CD14-positive monocyte (primary cell): ENCODE measurements around the gene EML1. TPM values are rescaled to one million over a fixed set of nuclear protein-coding genes. Genes with fewer than 3 reads are reported as not detected.

ENCODE experiments used
- DNase-seq, 3 donors: peaks; one replicate each; pipeline ENCODE4 v3.0.0-alpha.2; 2011 to 2022
- H2AFZ ChIP-seq: 2 replicates; pipeline ENCODE4 v1.6.0; 2012; ENCODE audit warnings: mild to moderate bottlenecking, low read depth, low read length, inconsistent platforms; ENCODE audit not compliant: insufficient read depth, poor library complexity, severe bottlenecking
- H3K27ac ChIP-seq, 2 donors: 1 replicate in 1 of 2; 2 replicates in 1 of 2; pipeline ENCODE4 v1.5.1; 2012 to 2013; ENCODE audit warnings: low read length in 2 of 2, control low read depth in 1 of 2, inconsistent platforms in 1 of 2, low read depth in 1 of 2, mild to moderate bottlenecking in 1 of 2
- H3K27me3 ChIP-seq, 2 donors: one replicate each; pipeline versions ENCODE4 v1.6.0 to v1.6.1; 2011 to 2013; ENCODE audit warnings: low read length in 2 of 2; ENCODE audit not compliant: control insufficient read depth in 2 of 2, insufficient read depth in 2 of 2
- H3K36me3 ChIP-seq, 2 donors: replicated peaks in 1 of 2; 1 replicate in 1 of 2; 2 replicates in 1 of 2; pipeline versions ENCODE4 v1.5.1 to v1.6.1; 2012 to 2013; ENCODE audit warnings: low read length in 2 of 2, control low read depth in 1 of 2, inconsistent platforms in 1 of 2, mild to moderate bottlenecking in 1 of 2; ENCODE audit not compliant: insufficient read depth in 2 of 2, control insufficient read depth in 1 of 2
- H3K4me1 ChIP-seq, 2 donors: 1 replicate in 1 of 2; 2 replicates in 1 of 2; pipeline versions ENCODE4 v1.5.1 to v1.6.1; 2012 to 2013; ENCODE audit warnings: low read length in 2 of 2, control low read depth in 1 of 2, inconsistent platforms in 1 of 2, mild to moderate bottlenecking in 1 of 2, moderate library complexity in 1 of 2; ENCODE audit not compliant: insufficient read depth in 2 of 2, control insufficient read depth in 1 of 2
- H3K4me2 ChIP-seq: replicated peaks from 2 replicates; pipeline ENCODE3; 2012; ENCODE audit warnings: low read length, moderate library complexity, mild to moderate bottlenecking; ENCODE audit not compliant: poor library complexity, severe bottlenecking; ENCODE audit errors: extremely low read depth
- H3K4me3 ChIP-seq, 3 experiments: fragments of 200-600 bp in 1 of 3; sonication (generic) in 1 of 3; replicated peaks in 1 of 3; 1 replicate in 2 of 3; 2 replicates in 1 of 3; pipeline ENCODE4 v1.5.1; 2011 to 2013; ENCODE audit warnings: low read length in 3 of 3, mild to moderate bottlenecking in 3 of 3, control low read depth in 2 of 3, low read depth in 2 of 3, inconsistent platforms in 1 of 3, moderate library complexity in 1 of 3
- H3K79me2 ChIP-seq: 2 replicates; pipeline ENCODE4 v1.6.0; 2012; ENCODE audit warnings: mild to moderate bottlenecking, control low read depth, inconsistent platforms, low read length, moderate library complexity; ENCODE audit not compliant: insufficient read depth
- H3K9ac ChIP-seq: 2 replicates; pipeline ENCODE4 v1.6.0; 2017; ENCODE audit warnings: low read length, mild to moderate bottlenecking; ENCODE audit not compliant: insufficient read depth, poor library complexity, severe bottlenecking
- H3K9me3 ChIP-seq, 2 donors: replicated peaks in 1 of 2; 1 replicate in 1 of 2; 2 replicates in 1 of 2; pipeline versions ENCODE4 v1.5.1 to v1.6.1; 2012 to 2013; ENCODE audit warnings: low read length in 2 of 2, control low read depth in 1 of 2; ENCODE audit not compliant: control insufficient read depth in 1 of 2, insufficient read depth in 1 of 2
- H4K20me1 ChIP-seq: 2 replicates; pipeline ENCODE4 v1.6.0; 2012; ENCODE audit warnings: mild to moderate bottlenecking, low read length, control low read depth, moderate library complexity; ENCODE audit not compliant: insufficient read depth
- H3K27ac Mint-ChIP-seq, 7 donors: one replicate each; pipeline ENCODE4 v1.8.0; 2020; ENCODE audit warnings: mild to moderate bottlenecking in 7 of 7, mixed read lengths in 7 of 7, moderate library complexity in 6 of 7, inconsistent platforms in 2 of 7
- H3K27me3 Mint-ChIP-seq, 3 donors: one replicate each; pipeline ENCODE4 v1.8.0; 2021 to 2022; ENCODE audit warnings: low read depth in 3 of 3, mild to moderate bottlenecking in 3 of 3, mixed read lengths in 3 of 3, moderate library complexity in 3 of 3, inconsistent platforms in 1 of 3
- H3K36me3 Mint-ChIP-seq, 2 donors: one replicate each; pipeline ENCODE4 v1.8.0; 2020; ENCODE audit warnings: mixed read lengths in 2 of 2, inconsistent platforms in 1 of 2, mild to moderate bottlenecking in 1 of 2
- H3K4me1 Mint-ChIP-seq: one replicate; pipeline ENCODE4 v1.8.0; 2020; ENCODE audit warnings: mild to moderate bottlenecking, mixed read lengths
- H3K4me3 Mint-ChIP-seq, 2 donors: one replicate each; pipeline ENCODE4 v1.8.0; 2020; ENCODE audit warnings: mild to moderate bottlenecking in 2 of 2, mixed read lengths in 2 of 2, moderate library complexity in 1 of 2
- H3K9me3 Mint-ChIP-seq, 7 donors: one replicate each; pipeline ENCODE4 v1.8.0; 2020 to 2022; ENCODE audit warnings: mixed read lengths in 7 of 7, mild to moderate bottlenecking in 6 of 7, moderate library complexity in 6 of 7, inconsistent platforms in 2 of 7
- WGBS: methylation state at CpG from one replicate; pipeline ENCODE4 v1.1.5; 2013; ENCODE audit warnings: missing lambda C conversion rate; ENCODE audit not compliant: insufficient coverage; 5-methylcytosine and 5-hydroxymethylcytosine counted together
- intact Hi-C, 2 donors: fragments of 100-400 bp; cut with micrococcal nuclease; formaldehyde crosslinking; loops; one replicate each; pipeline versions ENCODE4 v1.15.0 to v1.15.1; 2023
- polyA plus RNA-seq, 3 donors: library from polyadenylated mRNA; depleted of rRNA in 1 of 3; unstranded in 2 of 3; stranded (reverse) in 1 of 3; fragments of 300-500 nt in 2 of 3; fragments of >200 nt in 1 of 3; fragmentation: Illumina TruSeq in 2 of 3; gene quantifications; 1 replicate in 2 of 3; 2 replicates in 1 of 3; pipeline ENCODE4 v1.2.3, GENCODE V29; 2012 to 2021
- TF ChIP-seq, protein P1 (sequence below): fragments of 200-600 bp; IDR thresholded peaks from one replicate; pipeline ENCODE4 v1.8.0; 2022; ENCODE audit warnings: antibody characterized with exemption, mild to moderate bottlenecking

Gene EML1
- polyA plus RNA-seq, 3 donors: not detected

DNA sequence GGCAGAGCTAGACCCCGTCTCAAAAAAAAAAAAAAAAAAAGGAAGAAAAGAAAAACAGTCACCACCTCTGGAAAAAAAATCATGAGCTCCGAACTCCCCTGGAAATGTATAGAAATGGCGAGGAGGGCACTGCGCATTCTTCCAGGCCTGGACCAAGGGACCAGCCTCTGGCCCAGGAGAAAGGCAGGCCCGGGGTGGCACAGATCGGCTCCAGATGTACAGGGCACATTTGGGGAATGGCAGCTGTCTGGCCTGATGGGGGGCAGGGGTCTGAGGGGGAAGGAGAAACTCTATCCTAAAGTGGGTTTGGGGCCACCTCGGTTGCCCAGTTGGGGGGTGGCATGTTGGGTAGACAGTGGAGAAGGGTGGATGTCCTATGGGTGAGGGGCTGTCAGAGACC lies 46.0 kb upstream of the EML1 start:
- Histone ChIP-seq H3K79me2 (no peaks in the 10 kb centered on the region), H2AFZ (no peak overlapping the region), H3K4me2 (no peak overlapping the region), H3K36me3 (no peaks in the 10 kb centered on the region), H3K4me3 (no peak overlapping the region), H3K9me3 (no peaks in the 10 kb centered on the region), H3K9ac (no peak overlapping the region), H3K27me3 (peaks cover 0 to 19% of the 10 kb centered on the region in 2 donors), H4K20me1 (no peaks in the 10 kb centered on the region), H3K4me1 (no peaks in the 10 kb centered on the region), H3K27ac (no peak overlapping the region)
- no peak overlapping the region for H3K27ac Mint-ChIP-seq
- WGBS: 92% methylated on average over 2 of the region's 7 CpGs
- intact Hi-C loops: no loop called here
- TF ChIP-seq, protein P1, sequence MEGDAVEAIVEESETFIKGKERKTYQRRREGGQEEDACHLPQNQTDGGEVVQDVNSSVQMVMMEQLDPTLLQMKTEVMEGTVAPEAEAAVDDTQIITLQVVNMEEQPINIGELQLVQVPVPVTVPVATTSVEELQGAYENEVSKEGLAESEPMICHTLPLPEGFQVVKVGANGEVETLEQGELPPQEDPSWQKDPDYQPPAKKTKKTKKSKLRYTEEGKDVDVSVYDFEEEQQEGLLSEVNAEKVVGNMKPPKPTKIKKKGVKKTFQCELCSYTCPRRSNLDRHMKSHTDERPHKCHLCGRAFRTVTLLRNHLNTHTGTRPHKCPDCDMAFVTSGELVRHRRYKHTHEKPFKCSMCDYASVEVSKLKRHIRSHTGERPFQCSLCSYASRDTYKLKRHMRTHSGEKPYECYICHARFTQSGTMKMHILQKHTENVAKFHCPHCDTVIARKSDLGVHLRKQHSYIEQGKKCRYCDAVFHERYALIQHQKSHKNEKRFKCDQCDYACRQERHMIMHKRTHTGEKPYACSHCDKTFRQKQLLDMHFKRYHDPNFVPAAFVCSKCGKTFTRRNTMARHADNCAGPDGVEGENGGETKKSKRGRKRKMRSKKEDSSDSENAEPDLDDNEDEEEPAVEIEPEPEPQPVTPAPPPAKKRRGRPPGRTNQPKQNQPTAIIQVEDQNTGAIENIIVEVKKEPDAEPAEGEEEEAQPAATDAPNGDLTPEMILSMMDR: no peak
- peaks cover 24 to 42% (median 37%) of the 10 kb centered on the region in 3 donors for H3K27me3 Mint-ChIP-seq
- peak overlapping the region in 1 of 2 donors; percentile 62 for H3K4me3 Mint-ChIP-seq
- no peak for DNase-seq
- no peaks in the 10 kb centered on the region for H3K9me3 Mint-ChIP-seq
- H3K4me1 Mint-ChIP-seq: no peaks in the 10 kb centered on the region
- no peaks in the 10 kb centered on the region for H3K36me3 Mint-ChIP-seq

DNA sequence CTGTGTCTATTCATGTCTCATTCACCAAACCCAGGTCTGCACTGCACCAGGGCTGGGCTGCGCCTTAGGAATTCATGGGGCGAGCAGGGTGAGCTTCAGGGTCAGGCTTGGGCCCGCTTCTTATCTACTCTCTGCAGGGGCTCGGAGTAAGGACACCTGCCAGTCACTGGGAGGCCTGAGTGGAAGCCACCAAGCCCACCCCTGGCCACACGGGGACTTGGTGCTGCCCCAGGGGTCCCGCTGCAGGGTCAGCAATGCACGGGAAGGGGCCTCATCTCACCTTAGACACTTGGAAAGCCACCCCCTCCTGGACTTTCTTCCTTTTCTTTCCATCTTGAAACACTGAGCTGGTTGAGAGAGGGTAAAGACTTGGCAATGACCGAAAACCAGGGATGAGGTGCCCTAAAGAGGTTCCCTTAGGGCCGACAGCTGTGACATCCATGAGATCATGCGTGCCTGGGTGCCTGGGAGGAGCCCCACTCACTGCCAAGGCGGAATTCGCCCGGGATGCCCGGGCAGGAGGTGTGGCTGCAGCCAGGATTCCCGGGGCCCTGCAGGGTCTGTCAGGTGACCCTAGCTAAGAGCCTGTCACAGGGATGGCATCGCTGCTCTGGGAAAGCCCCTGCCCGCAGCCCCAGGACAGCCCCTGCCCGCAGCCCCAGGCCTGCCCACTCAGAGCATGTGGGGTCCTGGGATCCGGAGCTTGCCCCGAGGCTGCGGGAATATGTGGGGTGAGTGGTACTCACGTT lies 45.5 kb upstream of the EML1 start:
- Histone ChIP-seq H3K36me3 (no peaks in the 10 kb centered on the region), H4K20me1 (no peaks in the 10 kb centered on the region), H3K4me3 (no peak overlapping the region), H3K27me3 (peaks cover 0 to 25% of the 10 kb centered on the region in 2 donors), H3K4me2 (no peak overlapping the region), H2AFZ (no peak overlapping the region), H3K79me2 (no peaks in the 10 kb centered on the region), H3K9me3 (no peaks in the 10 kb centered on the region), H3K27ac (no peak overlapping the region), H3K9ac (no peak overlapping the region), H3K4me1 (no peaks in the 10 kb centered on the region)
- H3K27me3 Mint-ChIP-seq: peaks cover 27 to 46% (median 40%) of the 10 kb centered on the region in 3 donors
- no peaks in the 10 kb centered on the region for H3K36me3 Mint-ChIP-seq
- no peak for DNase-seq
- TF ChIP-seq, protein P1: no peak
- H3K9me3 Mint-ChIP-seq: no peaks in the 10 kb centered on the region
- H3K4me1 Mint-ChIP-seq: no peaks in the 10 kb centered on the region
- intact Hi-C loops: no loop called here
- H3K27ac Mint-ChIP-seq: no peak overlapping the region
- H3K4me3 Mint-ChIP-seq: peak overlapping the region in 1 of 2 donors; percentile 62
- WGBS: 97% methylated on average over 17 of the region's 22 CpGs
